Mesendoderm (in vitro differentiated cells): ENCODE measurements around the gene RAP1GAP2.

Source experiments
- DNase-seq: peaks from one replicate; pipeline ENCODE4 v3.0.0; 2013
- H2AK5ac ChIP-seq: 2 replicates; pipeline ENCODE4 v1.6.1; 2013; ENCODE audit warnings: low read length, inconsistent platforms
- H2BK120ac ChIP-seq: 2 replicates; pipeline ENCODE4 v1.6.1; 2013; ENCODE audit warnings: low read depth, mild to moderate bottlenecking, low read length, moderate library complexity, mixed read lengths
- H2BK15ac ChIP-seq: replicated peaks from 2 replicates; pipeline ENCODE4 v1.6.1; 2013; ENCODE audit warnings: low read depth, mild to moderate bottlenecking, moderate library complexity
- H2BK5ac ChIP-seq: 2 replicates; pipeline ENCODE4 v1.6.1; 2013; ENCODE audit warnings: low read length, inconsistent platforms
- H3K18ac ChIP-seq: 2 replicates; pipeline ENCODE4 v1.6.1; 2013; ENCODE audit warnings: mild to moderate bottlenecking, low read length, mixed read lengths
- H3K23ac ChIP-seq: one replicate; pipeline ENCODE4 v1.6.1; 2013; ENCODE audit warnings: low read length
- H3K27ac ChIP-seq: 2 replicates; pipeline ENCODE4 v1.5.1; 2013; ENCODE audit warnings: low read depth, mild to moderate bottlenecking, inconsistent platforms, low read length, moderate library complexity
- H3K27me3 ChIP-seq: 2 replicates; pipeline ENCODE4 v1.6.1; 2013; ENCODE audit warnings: low read length, control low read depth, mild to moderate bottlenecking, inconsistent platforms; ENCODE audit not compliant: insufficient read depth, poor library complexity
- H3K36me3 ChIP-seq: 2 replicates; pipeline ENCODE4 v1.6.1; 2013; ENCODE audit warnings: low read length, inconsistent platforms; ENCODE audit not compliant: control insufficient read depth, insufficient read depth
- H3K4ac ChIP-seq: one replicate; pipeline ENCODE4 v1.6.1; 2013; ENCODE audit warnings: low read depth, mild to moderate bottlenecking, low read length, moderate library complexity
- H3K4me1 ChIP-seq: 2 replicates; pipeline ENCODE4 v1.6.1; 2013; ENCODE audit warnings: low read depth, low read length, inconsistent platforms; ENCODE audit not compliant: control insufficient read depth
- H3K4me2 ChIP-seq: 2 replicates; pipeline ENCODE4 v1.6.1; 2013; ENCODE audit warnings: low read length
- H3K4me3 ChIP-seq: 2 replicates; pipeline ENCODE4 v1.5.1; 2013; ENCODE audit warnings: mild to moderate bottlenecking, low read length
- H3K56ac ChIP-seq: one replicate; pipeline ENCODE4 v1.6.1; 2013; ENCODE audit warnings: low read length
- H3K79me1 ChIP-seq: 2 replicates; pipeline ENCODE4 v1.6.1; 2013; ENCODE audit warnings: low read length, inconsistent platforms
- H3K79me2 ChIP-seq: 2 replicates; pipeline ENCODE4 v1.6.1; 2013; ENCODE audit warnings: mild to moderate bottlenecking, low read length; ENCODE audit not compliant: control insufficient read depth, insufficient read depth
- H3K9ac ChIP-seq: 2 replicates; pipeline ENCODE4 v1.6.1; 2013; ENCODE audit warnings: low read length, inconsistent platforms
- H4K5ac ChIP-seq: one replicate; pipeline ENCODE4 v1.6.1; 2013; ENCODE audit warnings: low read length
- H4K8ac ChIP-seq: one replicate; pipeline ENCODE4 v1.6.1; 2013; ENCODE audit warnings: low read depth, mild to moderate bottlenecking, control low read depth, low read length, moderate library complexity
- WGBS: extraction: QIAGEN DNeasy Blood & Tissue Kit; methylation state at CpG from one replicate; pipeline ENCODE4 v1.1.7; 2013; ENCODE audit warnings: low lambda C conversion rate, missing lambda C conversion rate; ENCODE audit not compliant: insufficient coverage; ENCODE audit errors: extremely low coverage; 5-methylcytosine and 5-hydroxymethylcytosine counted together

Gene RAP1GAP2

GRCh38 chr17:2974347-2974746, 178.1 kb downstream of the RAP1GAP2 start:
- Histone ChIP-seq H4K5ac (no peak overlapping the region), H3K27ac (no peak overlapping the region), H3K27me3 (no peaks in the 10 kb centered on the region), H2BK120ac (no peak overlapping the region), H3K4me1 (no peaks in the 10 kb centered on the region), H2BK15ac (no peak overlapping the region), H3K23ac (no peak overlapping the region), H3K4ac (no peak overlapping the region), H3K4me2 (no peak overlapping the region), H3K79me2 (no peaks in the 10 kb centered on the region), H4K8ac (no peak overlapping the region), H3K36me3 (no peaks in the 10 kb centered on the region), H3K18ac (no peak overlapping the region), H2BK5ac (no peak overlapping the region), H3K79me1 (no peaks in the 10 kb centered on the region), H3K9ac (no peak overlapping the region), H3K56ac (no peak overlapping the region), H2AK5ac (no peak overlapping the region), H3K4me3 (no peak overlapping the region)
- DNase-seq: no peak
- WGBS: no CpG with 5 or more reads among the region's 1 CpG

DNA sequence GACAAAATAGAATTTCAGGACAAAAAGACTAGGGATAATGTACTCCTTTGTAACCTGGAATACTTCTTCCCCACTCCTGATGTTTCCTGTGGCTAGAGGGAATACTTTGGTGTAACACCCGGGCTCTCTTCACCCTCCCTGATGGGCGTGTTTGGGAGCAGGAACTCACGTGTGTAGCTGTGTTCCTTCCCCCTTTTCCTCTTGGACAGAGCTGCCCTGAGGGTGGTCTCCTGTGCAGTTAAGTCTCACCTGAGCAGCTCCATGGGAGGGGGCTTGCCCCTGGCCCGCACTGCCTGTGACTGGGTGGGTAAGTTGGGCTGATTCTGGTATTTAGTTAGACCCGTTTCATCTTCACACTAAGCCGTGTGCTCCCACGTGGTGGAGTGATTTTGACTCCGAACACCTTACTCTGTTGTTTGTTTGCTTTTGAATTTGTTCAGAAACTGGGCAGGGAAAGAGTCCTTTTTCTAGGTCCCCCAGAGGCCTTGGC, 179.3 kb downstream of the RAP1GAP2 start:
- DNase-seq: peak; percentile 33
- H3K9ac ChIP-seq: no peak overlapping the region
- no peak overlapping the region for H3K27ac ChIP-seq

GRCh38 chr17:2977157-2977556, 180.9 kb downstream of the RAP1GAP2 start:
- H3K4me2 ChIP-seq: no peak overlapping the region
- no peak overlapping the region for H3K4me3 ChIP-seq
- no peak overlapping the region for H2AK5ac ChIP-seq
- H4K5ac ChIP-seq: no peak overlapping the region
- H2BK120ac ChIP-seq: no peak overlapping the region
- H2BK5ac ChIP-seq: no peak overlapping the region
- H3K27ac ChIP-seq: no peak overlapping the region
- no CpG with 5 or more reads among the region's 3 CpGs for WGBS
- H3K79me1 ChIP-seq: no peaks in the 10 kb centered on the region
- H3K4ac ChIP-seq: no peak overlapping the region
- no peak overlapping the region for H3K56ac ChIP-seq
- H3K23ac ChIP-seq: no peak overlapping the region
- H4K8ac ChIP-seq: no peak overlapping the region
- no peaks in the 10 kb centered on the region for H3K79me2 ChIP-seq
- no peak overlapping the region for H3K9ac ChIP-seq
- H2BK15ac ChIP-seq: no peak overlapping the region
- H3K27me3 ChIP-seq: no peaks in the 10 kb centered on the region
- H3K18ac ChIP-seq: no peak overlapping the region
- no peak for DNase-seq
- no peaks in the 10 kb centered on the region for H3K4me1 ChIP-seq
- no peaks in the 10 kb centered on the region for H3K36me3 ChIP-seq

More for the DNA sequence above, 179.3 kb downstream of the RAP1GAP2 start:
- H3K36me3 ChIP-seq: no peaks in the 10 kb centered on the region
- H3K4me3 ChIP-seq: no peak overlapping the region
- WGBS: no CpG with 5 or more reads among the region's 8 CpGs
- no peak overlapping the region for H4K5ac ChIP-seq
- H3K79me2 ChIP-seq: no peaks in the 10 kb centered on the region
- H2BK5ac ChIP-seq: no peak overlapping the region
- H3K23ac ChIP-seq: no peak overlapping the region
- no peaks in the 10 kb centered on the region for H3K79me1 ChIP-seq
- no peak overlapping the region for H2AK5ac ChIP-seq
- H2BK15ac ChIP-seq: no peak overlapping the region
- no peak overlapping the region for H3K4ac ChIP-seq
- H2BK120ac ChIP-seq: no peak overlapping the region
- H3K27me3 ChIP-seq: no peaks in the 10 kb centered on the region
- no peak overlapping the region for H3K56ac ChIP-seq
- no peak overlapping the region for H3K4me2 ChIP-seq
- no peak overlapping the region for H3K18ac ChIP-seq
- no peaks in the 10 kb centered on the region for H3K4me1 ChIP-seq
- no peak overlapping the region for H4K8ac ChIP-seq

DNA sequence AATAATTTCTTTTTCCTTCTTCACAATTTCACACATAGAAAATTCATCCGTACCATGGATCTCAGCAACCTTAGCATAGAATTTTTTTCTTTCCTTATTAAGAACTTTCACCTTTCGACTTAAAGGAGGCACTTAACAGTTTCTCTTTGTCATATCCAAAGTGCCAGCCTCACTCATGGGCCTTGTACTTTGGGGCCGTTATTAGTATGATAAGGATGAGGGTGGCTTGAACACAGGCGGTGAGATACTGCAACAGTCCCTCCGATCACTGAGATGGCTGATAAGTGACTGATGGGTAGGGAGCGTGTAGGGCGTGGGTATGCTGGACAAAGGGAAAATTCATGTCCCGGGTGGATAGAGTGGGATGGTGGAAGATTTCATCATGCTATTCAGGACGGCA, 181.9 kb downstream of the RAP1GAP2 start:
- H3K79me1 ChIP-seq: no peaks in the 10 kb centered on the region
- no peak overlapping the region for H3K23ac ChIP-seq
- no peak overlapping the region for H2BK15ac ChIP-seq
- no peak overlapping the region for H3K27ac ChIP-seq
- H3K36me3 ChIP-seq: no peaks in the 10 kb centered on the region
- no peak overlapping the region for H2BK5ac ChIP-seq
- H3K56ac ChIP-seq: no peak overlapping the region
- H3K9ac ChIP-seq: no peak overlapping the region
- no peak overlapping the region for H3K4ac ChIP-seq
- no peak overlapping the region for H2AK5ac ChIP-seq
- no peak overlapping the region for H3K18ac ChIP-seq
- H3K4me3 ChIP-seq: no peak overlapping the region
- no CpG with 5 or more reads among the region's 9 CpGs for WGBS
- H4K8ac ChIP-seq: no peak overlapping the region
- no peaks in the 10 kb centered on the region for H3K4me1 ChIP-seq
- H4K5ac ChIP-seq: no peak overlapping the region
- H2BK120ac ChIP-seq: no peak overlapping the region
- DNase-seq: no peak
- H3K27me3 ChIP-seq: no peaks in the 10 kb centered on the region
- no peak overlapping the region for H3K4me2 ChIP-seq
- H3K79me2 ChIP-seq: no peaks in the 10 kb centered on the region

- H3K4me1 ChIP-seq: no peaks in the 10 kb centered on the region
- H3K79me1 ChIP-seq: no peaks in the 10 kb centered on the region
- no peak overlapping the region for H2BK120ac ChIP-seq
- H4K8ac ChIP-seq: no peak overlapping the region
- no peak overlapping the region for H3K4ac ChIP-seq
- H3K23ac ChIP-seq: no peak overlapping the region
- no peak overlapping the region for H2BK15ac ChIP-seq
- H3K9ac ChIP-seq: no peak overlapping the region
- no peak overlapping the region for H3K4me2 ChIP-seq
- no peaks in the 10 kb centered on the region for H3K36me3 ChIP-seq
- no CpG with 5 or more reads among the region's 2 CpGs for WGBS
- H3K18ac ChIP-seq: no peak overlapping the region
- no peak overlapping the region for H2BK5ac ChIP-seq
- DNase-seq: no peak
- H3K79me2 ChIP-seq: no peaks in the 10 kb centered on the region
- no peak overlapping the region for H3K27ac ChIP-seq
- no peak overlapping the region for H3K4me3 ChIP-seq
- no peak overlapping the region for H2AK5ac ChIP-seq
- no peak overlapping the region for H4K5ac ChIP-seq
- no peak overlapping the region for H3K56ac ChIP-seq
- no peaks in the 10 kb centered on the region for H3K27me3 ChIP-seq
These were observed 182.8 kb downstream of the RAP1GAP2 start for GRCh38 chr17:2978991-2979390.

- Histone ChIP-seq H3K27me3 (no peaks in the 10 kb centered on the region), H4K8ac (no peak overlapping the region), H3K27ac (no peak overlapping the region), H3K4me3 (no peak overlapping the region), H3K9ac (no peak overlapping the region), H2BK5ac (no peak overlapping the region), H2BK15ac (no peak overlapping the region), H2BK120ac (no peak overlapping the region), H3K4ac (no peak overlapping the region), H3K4me1 (no peaks in the 10 kb centered on the region), H3K56ac (no peak overlapping the region), H3K79me2 (no peaks in the 10 kb centered on the region), H2AK5ac (no peak overlapping the region), H3K79me1 (no peaks in the 10 kb centered on the region), H3K23ac (no peak overlapping the region), H3K18ac (no peak overlapping the region), H4K5ac (no peak overlapping the region), H3K4me2 (no peak overlapping the region), H3K36me3 (no peaks in the 10 kb centered on the region)
- DNase-seq: no peak
- WGBS: no CpG with 5 or more reads among the region's 13 CpGs
These were observed 184.1 kb downstream of the RAP1GAP2 start for GRCh38 chr17:2980211-2980903.
